ENCODE results near the gene IQSEC3.

IQSEC3 gene

GRCh38 chr12:125566-125965 lies 59.0 kb downstream of the IQSEC3 start:
- Histone ChIP-seq H3K79me2 (ENCODE audit: insufficient read depth, low read length) (no peaks in the 10 kb centered on the region), H3K27me3 (ENCODE audit: insufficient read depth, low read length, poor library complexity, severe bottlenecking) (no peaks in the 10 kb centered on the region), H2AFZ (ENCODE audit: low read length) (no peak overlapping the region), H3K4me1 (ENCODE audit: insufficient read depth, low read length, poor library complexity, severe bottlenecking) (peaks cover 6% of the 10 kb centered on the region), H3K9me2 (replicated peaks; ENCODE audit: low read depth, low read length) (no peaks in the 10 kb centered on the region), H3K9ac (ENCODE audit: low read depth, low read length, poor library complexity, severe bottlenecking) (no peak overlapping the region), H4K20me1 (ENCODE audit: insufficient read depth, low read length, poor library complexity, severe bottlenecking) (no peaks in the 10 kb centered on the region), H3K4me2 (ENCODE audit: low read depth, low read length, poor library complexity, severe bottlenecking) (no peak overlapping the region), H3K36me3 (ENCODE audit: insufficient read depth, low read length) (no peaks in the 10 kb centered on the region), H3K4me3 (ENCODE audit: low read length, poor library complexity, severe bottlenecking) (no peak overlapping the region), H3F3A (ENCODE audit: low read depth) (no peaks in the 10 kb centered on the region), H3K9me3 (ENCODE audit: insufficient read depth, low read depth, low read length) (no peaks in the 10 kb centered on the region)
- TF ChIP-seq EZH2phosphoT487 (IDR thresholded peaks at IDR 0.05; ENCODE audit: borderline replicate concordance) (no peak), CTCF (conservative IDR thresholded peaks at IDR 0.05; ENCODE audit: low read length) (no peak)

- H3K9me3 ChIP-seq (ENCODE audit: insufficient read depth, low read depth, low read length), result no peaks in the 10 kb centered on the region
- no peaks in the 10 kb centered on the region for H3K79me2 ChIP-seq (ENCODE audit: insufficient read depth, low read length)
- no peaks in the 10 kb centered on the region for H3K27me3 ChIP-seq (ENCODE audit: insufficient read depth, low read length, poor library complexity, severe bottlenecking)
- no peak overlapping the region for H3K4me3 ChIP-seq (ENCODE audit: low read length, poor library complexity, severe bottlenecking)
- TF ChIP-seq EZH2phosphoT487 (IDR thresholded peaks at IDR 0.05; ENCODE audit: borderline replicate concordance), result no peak
- no peak for TF ChIP-seq CTCF (conservative IDR thresholded peaks at IDR 0.05; ENCODE audit: low read length)
- no peaks in the 10 kb centered on the region for H3F3A ChIP-seq (ENCODE audit: low read depth)
- no peaks in the 10 kb centered on the region for H3K9me2 ChIP-seq (replicated peaks; ENCODE audit: low read depth, low read length)
- H2AFZ ChIP-seq (ENCODE audit: low read length), result no peak overlapping the region
- H3K4me2 ChIP-seq (ENCODE audit: low read depth, low read length, poor library complexity, severe bottlenecking), result no peak overlapping the region
- no peak overlapping the region for H3K9ac ChIP-seq (ENCODE audit: low read depth, low read length, poor library complexity, severe bottlenecking)
- H3K4me1 ChIP-seq (ENCODE audit: insufficient read depth, low read length, poor library complexity, severe bottlenecking), result peaks cover 6% of the 10 kb centered on the region
- no peaks in the 10 kb centered on the region for H4K20me1 ChIP-seq (ENCODE audit: insufficient read depth, low read length, poor library complexity, severe bottlenecking)
- no peaks in the 10 kb centered on the region for H3K36me3 ChIP-seq (ENCODE audit: insufficient read depth, low read length)
These were observed 61.5 kb downstream of the IQSEC3 start for GRCh38 chr12:128079-128478.

GRCh38 chr12:129001-129400 lies 62.4 kb downstream of the IQSEC3 start:
- Histone ChIP-seq H3K9me2 (replicated peaks; ENCODE audit: low read depth, low read length) (no peaks in the 10 kb centered on the region), H3K4me3 (ENCODE audit: low read length, poor library complexity, severe bottlenecking) (no peak overlapping the region), H3K9me3 (ENCODE audit: insufficient read depth, low read depth, low read length) (no peaks in the 10 kb centered on the region), H3K79me2 (ENCODE audit: insufficient read depth, low read length) (no peaks in the 10 kb centered on the region), H3K9ac (ENCODE audit: low read depth, low read length, poor library complexity, severe bottlenecking) (no peak overlapping the region), H3K4me2 (ENCODE audit: low read depth, low read length, poor library complexity, severe bottlenecking) (no peak overlapping the region), H3K36me3 (ENCODE audit: insufficient read depth, low read length) (no peaks in the 10 kb centered on the region), H3K27me3 (ENCODE audit: insufficient read depth, low read length, poor library complexity, severe bottlenecking) (no peaks in the 10 kb centered on the region), H4K20me1 (ENCODE audit: insufficient read depth, low read length, poor library complexity, severe bottlenecking) (no peaks in the 10 kb centered on the region), H3K4me1 (ENCODE audit: insufficient read depth, low read length, poor library complexity, severe bottlenecking) (peaks cover 6% of the 10 kb centered on the region), H3F3A (ENCODE audit: low read depth) (no peaks in the 10 kb centered on the region), H2AFZ (ENCODE audit: low read length) (no peak overlapping the region)
- TF ChIP-seq CTCF (conservative IDR thresholded peaks at IDR 0.05; ENCODE audit: low read length), result no peak
- TF ChIP-seq EZH2phosphoT487 (IDR thresholded peaks at IDR 0.05; ENCODE audit: borderline replicate concordance), result no peak

Measured in Loucy (cell line).